Omental fat pad (tissue), 4 donors: ENCODE measurements around the gene STOML1. TPM values are rescaled to one million over a fixed set of nuclear protein-coding genes. Genes with fewer than 3 reads are reported as not detected.

Experiments used
- ATAC-seq: fragments of 150-250 bp; one replicate; pipeline ENCODE4 v1.9.1; 2016; ENCODE audit warnings: mild to moderate bottlenecking, moderate library complexity; ENCODE audit not compliant: low FRiP score
- DNase-seq: peaks from one replicate; pipeline ENCODE4 v3.0.0-alpha.2; 2019; ENCODE audit warnings: low spot score
- total RNA-seq, 4 donors: library from RNA; depleted of rRNA; stranded (reverse); fragments of >200 nt; gene quantifications; one replicate each; pipeline ENCODE4 v1.1.0, GENCODE V29; 2016
- TF ChIP-seq, protein P1 (sequence below), 3 donors: fragments of 450-650 bp; IDR thresholded peaks; one replicate each; pipeline ENCODE4 v1.5.1; 2016 to 2017; ENCODE audit warnings: antibody characterized with exemption in 3 of 3, mild to moderate bottlenecking in 3 of 3, moderate library complexity in 2 of 3

The STOML1 gene
- total RNA-seq, 4 donors from 2014 or later, result 9.8 to 24.0 (median 15.9) TPM

DNA sequence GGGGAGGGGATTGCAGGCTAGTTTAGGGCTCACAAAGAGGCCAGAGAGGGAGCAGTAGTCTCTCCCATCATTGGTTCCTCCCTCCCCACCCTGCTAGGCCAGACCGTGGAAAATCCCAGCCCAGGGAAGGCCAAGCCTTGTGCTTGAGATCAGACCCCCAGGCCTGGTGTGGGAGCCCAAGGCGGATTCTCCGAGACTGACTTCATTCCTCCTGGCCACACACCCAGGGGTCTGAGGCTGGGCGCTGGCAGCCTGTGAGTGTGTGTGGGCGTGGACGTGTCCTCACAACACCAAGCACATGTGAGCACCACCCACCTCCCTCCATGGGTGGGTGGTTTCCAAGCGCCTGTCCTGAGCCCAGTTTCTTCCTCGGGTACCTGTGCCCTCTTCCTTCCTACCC lies 61.7 kb downstream of the STOML1 start:
- TF ChIP-seq, protein P1, sequence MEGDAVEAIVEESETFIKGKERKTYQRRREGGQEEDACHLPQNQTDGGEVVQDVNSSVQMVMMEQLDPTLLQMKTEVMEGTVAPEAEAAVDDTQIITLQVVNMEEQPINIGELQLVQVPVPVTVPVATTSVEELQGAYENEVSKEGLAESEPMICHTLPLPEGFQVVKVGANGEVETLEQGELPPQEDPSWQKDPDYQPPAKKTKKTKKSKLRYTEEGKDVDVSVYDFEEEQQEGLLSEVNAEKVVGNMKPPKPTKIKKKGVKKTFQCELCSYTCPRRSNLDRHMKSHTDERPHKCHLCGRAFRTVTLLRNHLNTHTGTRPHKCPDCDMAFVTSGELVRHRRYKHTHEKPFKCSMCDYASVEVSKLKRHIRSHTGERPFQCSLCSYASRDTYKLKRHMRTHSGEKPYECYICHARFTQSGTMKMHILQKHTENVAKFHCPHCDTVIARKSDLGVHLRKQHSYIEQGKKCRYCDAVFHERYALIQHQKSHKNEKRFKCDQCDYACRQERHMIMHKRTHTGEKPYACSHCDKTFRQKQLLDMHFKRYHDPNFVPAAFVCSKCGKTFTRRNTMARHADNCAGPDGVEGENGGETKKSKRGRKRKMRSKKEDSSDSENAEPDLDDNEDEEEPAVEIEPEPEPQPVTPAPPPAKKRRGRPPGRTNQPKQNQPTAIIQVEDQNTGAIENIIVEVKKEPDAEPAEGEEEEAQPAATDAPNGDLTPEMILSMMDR (IDR thresholded peaks at IDR 0.05), result no peak
- DNase-seq, result no peak
- ATAC-seq, result peak; percentile 43

DNA sequence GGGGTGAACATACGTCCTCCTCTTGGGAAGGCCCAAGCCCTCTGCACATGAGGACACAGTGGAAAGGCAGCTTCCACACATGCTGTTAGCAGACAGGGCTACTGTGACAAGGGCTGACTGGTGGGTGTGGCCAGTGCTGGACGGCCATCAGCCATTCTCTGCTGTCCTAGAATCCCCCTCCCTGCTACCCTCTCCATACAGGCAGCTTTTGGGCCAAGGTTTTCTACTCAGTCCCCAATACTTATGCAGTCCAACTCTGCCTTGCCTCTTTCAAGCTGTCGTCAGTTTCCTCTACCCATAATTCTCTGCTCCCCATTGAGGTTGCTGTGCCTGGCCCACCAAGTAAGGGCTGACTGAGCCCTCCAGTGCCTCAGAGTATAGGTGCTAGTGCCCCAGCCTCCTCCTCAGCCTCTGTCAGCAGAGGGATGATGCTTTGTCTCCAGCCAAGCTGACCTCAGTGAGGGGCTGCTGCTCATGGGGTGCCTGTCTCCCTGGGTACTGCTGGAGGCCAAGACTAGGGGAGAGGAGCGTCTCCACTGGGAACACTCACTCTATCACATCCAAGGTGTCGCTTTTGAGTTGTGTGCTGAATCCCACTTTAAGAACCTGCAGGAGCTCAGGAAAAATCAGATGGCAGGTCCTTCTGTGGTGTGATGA lies 63.0 kb downstream of the STOML1 start:
- TF ChIP-seq, protein P1 (IDR thresholded peaks at IDR 0.05), result no peak
- ATAC-seq (no peak), DNase-seq (no peak)

Other genes starting within 250 kb of the STOML1 start
- gene INSYN1, start 238.9 kb downstream of the STOML1 start, total RNA-seq, result 1 to 10 TPM in 3 of 4 donors, under 1 TPM in 1; 0.95 to 3.7 (median 3.1) TPM
- gene TBC1D21, start 118.7 kb downstream of the STOML1 start, total RNA-seq, result not detected
- 10 to 100 TPM in 1 of 4 donors, 1 to 10 TPM in 3; 6.2 to 12.9 (median 8.6) TPM for gene LOXL1, start 65.8 kb downstream of the STOML1 start, total RNA-seq
- 100 to 1,000 TPM in 2 of 4 donors, 10 to 100 TPM in 2; 39.3 to 172 (median 86.5) TPM for gene PML, start 2.4 kb upstream of the STOML1 start, total RNA-seq
- gene GOLGA6A, start 90.3 kb upstream of the STOML1 start, total RNA-seq, result not detected
- 1 to 10 TPM in 2 of 4 donors, under 1 TPM in 1, not detected in 1; 0.69 to 4.7 (median 1.1) TPM for gene ISLR2, start 138.3 kb upstream of the STOML1 start, total RNA-seq
- 100 to 1,000 TPM in 1 of 4 donors, 10 to 100 TPM in 3; 30.6 to 110 (median 65.5) TPM for gene ISLR, start 181.4 kb upstream of the STOML1 start, total RNA-seq
- under 1 TPM in 1 of 4 donors, not detected in 3; 0.19 TPM for gene STRA6, start 210.5 kb upstream of the STOML1 start, total RNA-seq
- not detected for gene CCDC33, start 244.0 kb upstream of the STOML1 start, total RNA-seq